ENCODE results near the gene ERICH6B. TPM values are rescaled to one million over a fixed set of nuclear protein-coding genes. Genes with fewer than 3 reads are reported as not detected.

ERICH6B gene
- total and polyA plus RNA-seq, 2 donors from 2014 or later: not detected

DNA sequence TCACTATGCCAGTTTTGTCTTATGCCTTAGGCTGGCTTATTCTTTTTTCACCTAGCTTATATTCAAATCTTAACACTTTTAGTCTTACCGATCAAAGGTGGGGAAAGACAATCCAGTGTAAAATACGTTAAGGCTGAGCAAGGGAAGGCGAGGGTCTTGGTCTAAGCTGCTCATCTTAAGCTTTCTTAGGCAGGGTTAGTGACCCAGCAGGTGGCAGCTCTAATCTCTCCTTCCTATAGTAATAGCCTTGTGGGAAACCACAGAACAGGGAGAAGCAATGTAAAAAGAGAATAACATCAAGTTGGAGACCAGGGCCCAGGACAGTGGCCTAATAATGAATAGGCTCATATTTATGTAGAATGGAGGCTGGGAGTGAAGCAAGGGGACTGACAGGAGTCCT, 104.9 kb downstream of the ERICH6B start:
- TF ChIP-seq, protein P1, sequence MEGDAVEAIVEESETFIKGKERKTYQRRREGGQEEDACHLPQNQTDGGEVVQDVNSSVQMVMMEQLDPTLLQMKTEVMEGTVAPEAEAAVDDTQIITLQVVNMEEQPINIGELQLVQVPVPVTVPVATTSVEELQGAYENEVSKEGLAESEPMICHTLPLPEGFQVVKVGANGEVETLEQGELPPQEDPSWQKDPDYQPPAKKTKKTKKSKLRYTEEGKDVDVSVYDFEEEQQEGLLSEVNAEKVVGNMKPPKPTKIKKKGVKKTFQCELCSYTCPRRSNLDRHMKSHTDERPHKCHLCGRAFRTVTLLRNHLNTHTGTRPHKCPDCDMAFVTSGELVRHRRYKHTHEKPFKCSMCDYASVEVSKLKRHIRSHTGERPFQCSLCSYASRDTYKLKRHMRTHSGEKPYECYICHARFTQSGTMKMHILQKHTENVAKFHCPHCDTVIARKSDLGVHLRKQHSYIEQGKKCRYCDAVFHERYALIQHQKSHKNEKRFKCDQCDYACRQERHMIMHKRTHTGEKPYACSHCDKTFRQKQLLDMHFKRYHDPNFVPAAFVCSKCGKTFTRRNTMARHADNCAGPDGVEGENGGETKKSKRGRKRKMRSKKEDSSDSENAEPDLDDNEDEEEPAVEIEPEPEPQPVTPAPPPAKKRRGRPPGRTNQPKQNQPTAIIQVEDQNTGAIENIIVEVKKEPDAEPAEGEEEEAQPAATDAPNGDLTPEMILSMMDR (IDR thresholded peaks at IDR 0.05; ENCODE audit: borderline replicate concordance, extremely low read depth, insufficient read depth): no peak
- H3K36me3 ChIP-seq (ENCODE audit: control insufficient read depth in 2 of 3, insufficient read depth in 3 of 3, low read length in 3 of 3): peaks cover 10 to 44% (median 20%) of the 10 kb centered on the region in 3 donors
- H3K27ac ChIP-seq (ENCODE audit: low read depth in 2 of 2, low read length in 2 of 2): no peak overlapping the region
- no peak overlapping the region for H3K9ac ChIP-seq (ENCODE audit: low read length in 3 of 3)
- no peak overlapping the region for H3K4me3 ChIP-seq (ENCODE audit: low read length in 3 of 3)
- FAIRE-seq: no peak
- intact Hi-C loops (cut with DNase I): no loop called here
- H3K4me1 ChIP-seq (ENCODE audit: control insufficient read depth in 2 of 3, insufficient read depth in 2 of 3, low read depth in 1 of 3, low read length in 3 of 3): no peaks in the 10 kb centered on the region
- no peaks in the 10 kb centered on the region for H3K27me3 ChIP-seq (ENCODE audit: control insufficient read depth, insufficient read depth, low read length)
- H3K9me3 ChIP-seq (ENCODE audit: control insufficient read depth in 2 of 3, insufficient read depth in 1 of 3, low read length in 3 of 3): no peaks in the 10 kb centered on the region
- no peak for DNase-seq

DNA sequence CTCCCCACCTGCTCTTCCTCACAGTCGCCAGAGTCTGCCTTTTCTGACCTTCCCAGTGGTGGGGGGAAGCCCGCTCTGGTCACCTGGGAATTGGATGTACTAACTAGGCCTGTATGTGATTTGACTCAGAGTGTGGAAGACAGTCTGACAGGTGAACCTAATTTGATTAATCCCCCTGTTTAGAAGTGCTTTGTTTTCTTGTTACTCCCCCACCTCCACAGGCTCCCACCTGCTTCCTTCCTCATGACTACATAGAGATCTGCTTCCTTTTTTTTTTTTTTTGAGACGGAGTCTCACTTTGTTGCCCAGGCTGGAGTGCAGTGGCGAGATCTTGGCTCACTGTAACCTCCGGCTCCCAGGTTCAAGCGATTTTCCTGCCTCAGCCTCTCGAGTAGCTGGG, 106.8 kb downstream of the ERICH6B start:
- no peak overlapping the region for H3K4me3 ChIP-seq (ENCODE audit: low read length in 3 of 3)
- intact Hi-C loops (cut with DNase I): no loop called here
- no peaks in the 10 kb centered on the region for H3K4me1 ChIP-seq (ENCODE audit: control insufficient read depth in 2 of 3, insufficient read depth in 2 of 3, low read depth in 1 of 3, low read length in 3 of 3)
- no peaks in the 10 kb centered on the region for H3K27me3 ChIP-seq (ENCODE audit: control insufficient read depth, insufficient read depth, low read length)
- FAIRE-seq (no peak), DNase-seq (peak in 1 of 5 donors; percentile 4)
- TF ChIP-seq, protein P1 (IDR thresholded peaks at IDR 0.05; ENCODE audit: borderline replicate concordance, extremely low read depth, insufficient read depth): no peak
- no peak overlapping the region for H3K9ac ChIP-seq (ENCODE audit: low read length in 3 of 3)
- H3K36me3 ChIP-seq (ENCODE audit: control insufficient read depth in 2 of 3, insufficient read depth in 3 of 3, low read length in 3 of 3): peaks cover 16 to 52% (median 23%) of the 10 kb centered on the region in 3 donors
- H3K27ac ChIP-seq (ENCODE audit: low read depth in 2 of 2, low read length in 2 of 2): no peak overlapping the region
- H3K9me3 ChIP-seq (ENCODE audit: control insufficient read depth in 2 of 3, insufficient read depth in 1 of 3, low read length in 3 of 3): no peaks in the 10 kb centered on the region

DNA sequence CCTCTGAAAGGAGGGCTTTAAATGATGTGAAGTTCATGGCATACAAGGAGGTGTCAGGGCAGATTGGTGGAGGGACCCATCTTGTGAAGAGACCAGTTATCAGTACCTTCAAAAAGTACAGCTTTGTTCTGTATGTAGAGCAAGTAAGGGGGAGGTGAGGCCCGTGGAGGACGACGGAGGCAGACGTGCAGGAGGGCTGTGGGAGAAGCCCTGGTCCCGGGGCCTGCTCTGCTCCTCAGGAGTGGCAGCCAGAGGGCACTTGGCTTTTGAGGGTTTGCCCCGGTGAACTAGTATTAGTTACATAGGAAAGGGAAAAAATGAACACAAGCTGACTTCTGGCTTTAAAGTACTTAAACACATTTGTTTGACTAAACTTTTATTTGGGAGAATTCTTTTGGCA, 108.7 kb downstream of the ERICH6B start:
- Histone ChIP-seq H3K4me1 (ENCODE audit: control insufficient read depth in 2 of 3, insufficient read depth in 2 of 3, low read depth in 1 of 3, low read length in 3 of 3) (peaks cover 0 to 2% (median 0%) of the 10 kb centered on the region in 3 donors), H3K9me3 (ENCODE audit: control insufficient read depth in 2 of 3, insufficient read depth in 1 of 3, low read length in 3 of 3) (no peaks in the 10 kb centered on the region), H3K27me3 (ENCODE audit: control insufficient read depth, insufficient read depth, low read length) (no peaks in the 10 kb centered on the region), H3K9ac (ENCODE audit: low read length in 3 of 3) (no peak overlapping the region), H3K27ac (ENCODE audit: low read depth in 2 of 2, low read length in 2 of 2) (no peak overlapping the region), H3K4me3 (ENCODE audit: low read length in 3 of 3) (no peak overlapping the region), H3K36me3 (ENCODE audit: control insufficient read depth in 2 of 3, insufficient read depth in 3 of 3, low read length in 3 of 3) (peaks cover 11 to 49% (median 26%) of the 10 kb centered on the region in 3 donors)
- intact Hi-C loops (cut with DNase I): no loop called here
- TF ChIP-seq, protein P1 (IDR thresholded peaks at IDR 0.05; ENCODE audit: borderline replicate concordance, extremely low read depth, insufficient read depth): no peak
- DNase-seq (no peak), FAIRE-seq (no peak)

DNA sequence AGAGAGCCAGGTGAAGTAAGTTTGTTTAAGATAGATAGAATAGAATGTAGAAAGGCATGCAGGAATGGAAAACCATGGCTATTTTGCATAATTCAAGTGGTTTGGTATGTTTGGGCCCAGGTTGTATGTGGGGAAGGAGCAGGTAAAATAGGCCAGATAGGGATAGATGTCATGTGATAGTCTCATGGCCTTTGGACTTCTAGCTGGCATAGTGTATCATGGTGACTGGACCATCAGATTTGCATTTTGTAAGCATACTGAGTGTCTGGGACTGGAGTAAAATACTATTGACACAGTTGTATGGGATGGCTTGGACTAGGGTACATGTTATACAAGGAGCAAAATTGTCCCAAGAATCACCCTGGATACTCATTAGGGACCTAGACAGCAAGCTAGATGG, 111.9 kb downstream of the ERICH6B start:
- H3K9me3 ChIP-seq (ENCODE audit: control insufficient read depth in 2 of 3, insufficient read depth in 1 of 3, low read length in 3 of 3): no peaks in the 10 kb centered on the region
- intact Hi-C loops (cut with DNase I): no loop called here
- TF ChIP-seq, protein P1 (IDR thresholded peaks at IDR 0.05; ENCODE audit: borderline replicate concordance, extremely low read depth, insufficient read depth): no peak
- DNase-seq (no peak), FAIRE-seq (no peak)
- no peaks in the 10 kb centered on the region for H3K27me3 ChIP-seq (ENCODE audit: control insufficient read depth, insufficient read depth, low read length)
- no peak overlapping the region for H3K27ac ChIP-seq (ENCODE audit: low read depth in 2 of 2, low read length in 2 of 2)
- H3K36me3 ChIP-seq (ENCODE audit: control insufficient read depth in 2 of 3, insufficient read depth in 3 of 3, low read length in 3 of 3): peaks cover 10 to 28% (median 23%) of the 10 kb centered on the region in 3 donors
- H3K9ac ChIP-seq (ENCODE audit: low read length in 3 of 3): no peak overlapping the region
- H3K4me1 ChIP-seq (ENCODE audit: control insufficient read depth in 2 of 3, insufficient read depth in 2 of 3, low read depth in 1 of 3, low read length in 3 of 3): peaks cover 0 to 2% (median 0%) of the 10 kb centered on the region in 3 donors
- no peak overlapping the region for H3K4me3 ChIP-seq (ENCODE audit: low read length in 3 of 3)
